Esophagus squamous epithelium (tissue), 5 donors: ENCODE data around the gene ANK2. TPM values are rescaled to one million over a fixed set of nuclear protein-coding genes. Genes with fewer than 3 reads are reported as not detected.

Experiments
- DNase-seq: peaks from one replicate; lab custom pipeline; 2025; lab: John Stamatoyannopoulos, UW
- H3K27ac ChIP-seq, 4 donors: fragments of 200-600 bp; sonication (generic); one replicate each; pipeline ENCODE4 v1.5.1; 2016 to 2019; ENCODE audit warnings: mild to moderate bottlenecking in 1 of 4
- H3K27me3 ChIP-seq, 4 donors: fragments of 200-600 bp; sonication (generic); 1 replicate in 3 of 4; 2 replicates in 1 of 4; pipeline versions ENCODE4 v1.5.1 to v1.6.0; 2017 to 2021; ENCODE audit warnings: antibody characterized with exemption in 1 of 4
- H3K36me3 ChIP-seq, 3 donors: fragments of 200-600 bp; sonication (generic); one replicate each; pipeline ENCODE4 v1.5.1; 2016 to 2019
- H3K4me1 ChIP-seq, 3 donors: fragments of 200-600 bp; sonication (generic); one replicate each; pipeline ENCODE4 v1.5.1; 2017 to 2019
- H3K4me3 ChIP-seq, 4 donors: fragments of 200-600 bp; sonication (generic); 1 replicate in 3 of 4; 2 replicates in 1 of 4; pipeline ENCODE4 v1.5.1; 2016 to 2019; ENCODE audit warnings: mild to moderate bottlenecking in 2 of 4, moderate library complexity in 1 of 4
- H3K9me3 ChIP-seq, 3 donors: fragments of 200-600 bp; sonication (generic); one replicate each; pipeline ENCODE4 v1.5.1; 2016 to 2019
- POLR2A ChIP-seq, 4 donors: fragments of 450-650 bp; IDR thresholded peaks; one replicate each; pipeline ENCODE4 v1.6.1; 2017; ENCODE audit warnings: antibody characterized with exemption in 4 of 4, mild to moderate bottlenecking in 4 of 4, moderate library complexity in 3 of 4
- WGBS, 2 donors: methylation state at CpG; one replicate each; pipeline ENCODE4 v1.1.5; 2018; 5-methylcytosine and 5-hydroxymethylcytosine counted together
- intact Hi-C: fragments of 100-400 bp; cut with DNase I; formaldehyde crosslinking; loops from one replicate; pipeline ENCODE4 v1.15.0; 2022
- total RNA-seq, 4 donors: library from RNA; depleted of rRNA; stranded (reverse); fragments of >200 nt; gene quantifications; one replicate each; pipeline ENCODE4 v1.1.0, GENCODE V29; 2016
- TF ChIP-seq, protein P1 (sequence below), 6 experiments: fragments of 450-650 bp in 4 of 6; fragments of 200-600 bp in 2 of 6; sonication (generic) in 2 of 6; IDR thresholded peaks; one replicate each; pipeline ENCODE4 v1.5.1; 2016 to 2019; ENCODE audit warnings: antibody characterized with exemption in 6 of 6, mild to moderate bottlenecking in 4 of 6, moderate library complexity in 4 of 6
- donor health status: DM: yes; HTN: yes; CAD: no.

The ANK2 gene
- total RNA-seq, 4 donors from 2014 or later = 1.4 to 20.8 (median 9.6) TPM

DNA sequence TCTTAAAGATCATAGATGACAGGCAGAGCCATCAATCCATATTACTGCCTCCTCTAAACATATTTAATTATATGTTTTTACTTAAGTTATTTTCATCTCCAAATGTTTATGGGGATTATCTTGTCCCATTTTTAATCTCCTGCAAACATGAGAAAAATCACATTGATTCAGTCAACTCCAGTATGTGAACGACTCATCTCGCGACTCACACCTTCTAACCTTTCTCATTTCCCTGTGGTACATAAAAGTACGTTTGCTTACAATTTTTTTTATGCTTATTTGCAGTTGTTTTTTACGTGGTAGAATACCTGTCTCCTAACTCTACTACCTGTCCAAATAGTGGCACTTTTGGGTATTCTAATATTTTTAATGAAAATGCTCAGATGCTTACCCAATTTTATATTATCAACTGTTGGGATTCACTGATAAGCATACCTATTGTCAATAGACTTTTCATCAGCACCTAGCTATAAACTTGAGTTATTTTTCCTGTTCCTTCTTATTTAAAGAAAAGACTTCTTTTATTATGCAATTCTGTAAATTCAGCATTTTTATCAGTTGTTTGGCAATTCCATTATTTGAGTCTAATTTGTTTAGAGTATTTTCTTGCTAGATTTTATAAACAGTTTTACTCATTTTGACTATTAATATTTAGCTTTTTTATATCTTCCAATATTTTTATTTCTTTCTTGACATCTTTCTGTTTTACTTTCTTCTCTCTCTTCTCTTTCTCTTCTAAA lies 276.6 kb downstream of the ANK2 start:
- H3K4me1 ChIP-seq = no peaks in the 10 kb centered on the region
- WGBS, 2 donors = 57 to 71% methylated on average over 5 of the region's 5 CpGs
- peaks cover 0 to 5% (median 0%) of the 10 kb centered on the region in 3 donors for H3K36me3 ChIP-seq
- no peak overlapping the region for H3K4me3 ChIP-seq
- no peaks in the 10 kb centered on the region for H3K27me3 ChIP-seq
- intact Hi-C loops = no loop called here
- TF ChIP-seq POLR2A (IDR thresholded peaks at IDR 0.05) = no peak
- TF ChIP-seq, protein P1, sequence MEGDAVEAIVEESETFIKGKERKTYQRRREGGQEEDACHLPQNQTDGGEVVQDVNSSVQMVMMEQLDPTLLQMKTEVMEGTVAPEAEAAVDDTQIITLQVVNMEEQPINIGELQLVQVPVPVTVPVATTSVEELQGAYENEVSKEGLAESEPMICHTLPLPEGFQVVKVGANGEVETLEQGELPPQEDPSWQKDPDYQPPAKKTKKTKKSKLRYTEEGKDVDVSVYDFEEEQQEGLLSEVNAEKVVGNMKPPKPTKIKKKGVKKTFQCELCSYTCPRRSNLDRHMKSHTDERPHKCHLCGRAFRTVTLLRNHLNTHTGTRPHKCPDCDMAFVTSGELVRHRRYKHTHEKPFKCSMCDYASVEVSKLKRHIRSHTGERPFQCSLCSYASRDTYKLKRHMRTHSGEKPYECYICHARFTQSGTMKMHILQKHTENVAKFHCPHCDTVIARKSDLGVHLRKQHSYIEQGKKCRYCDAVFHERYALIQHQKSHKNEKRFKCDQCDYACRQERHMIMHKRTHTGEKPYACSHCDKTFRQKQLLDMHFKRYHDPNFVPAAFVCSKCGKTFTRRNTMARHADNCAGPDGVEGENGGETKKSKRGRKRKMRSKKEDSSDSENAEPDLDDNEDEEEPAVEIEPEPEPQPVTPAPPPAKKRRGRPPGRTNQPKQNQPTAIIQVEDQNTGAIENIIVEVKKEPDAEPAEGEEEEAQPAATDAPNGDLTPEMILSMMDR (IDR thresholded peaks at IDR 0.05) = no peak
- DNase-seq = no peak
- no peak overlapping the region for H3K27ac ChIP-seq
- no peaks in the 10 kb centered on the region for H3K9me3 ChIP-seq

DNA sequence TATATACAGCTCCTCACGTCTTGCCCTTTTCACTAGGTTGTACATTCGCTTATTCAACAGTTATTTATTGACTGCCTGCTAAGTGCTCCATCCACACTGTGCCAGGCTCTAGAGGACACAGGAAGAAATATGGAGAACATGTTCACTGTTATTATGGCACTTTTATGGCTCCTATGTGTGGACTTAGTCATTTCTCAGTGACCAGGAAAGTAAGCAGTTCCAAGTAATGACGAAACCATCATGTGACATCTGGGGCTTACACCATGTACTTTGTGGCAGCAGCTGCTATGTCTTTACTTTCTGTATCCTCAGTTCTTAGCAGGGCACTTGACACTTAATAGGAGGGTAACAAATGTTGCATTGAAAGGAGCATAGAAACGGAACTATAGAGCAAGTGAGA lies 278.0 kb downstream of the ANK2 start:
- DNase-seq = no peak
- no peaks in the 10 kb centered on the region for H3K27me3 ChIP-seq
- H3K27ac ChIP-seq = no peak overlapping the region
- no peak for TF ChIP-seq POLR2A (IDR thresholded peaks at IDR 0.05)
- TF ChIP-seq, protein P1 (IDR thresholded peaks at IDR 0.05) = no peak
- no peak overlapping the region for H3K4me3 ChIP-seq
- intact Hi-C loops = no loop called here
- peaks cover 0 to 5% (median 0%) of the 10 kb centered on the region in 3 donors for H3K36me3 ChIP-seq
- H3K9me3 ChIP-seq = no peaks in the 10 kb centered on the region
- no peaks in the 10 kb centered on the region for H3K4me1 ChIP-seq
- WGBS, 2 donors = 90% methylated on average over 4 of the region's 4 CpGs

GRCh38 chr4:113328514-113328913 lies 279.1 kb downstream of the ANK2 start:
- no peak overlapping the region for H3K27ac ChIP-seq
- no peak overlapping the region for H3K4me3 ChIP-seq
- 88 to 93% methylated on average over 3 of the region's 3 CpGs for WGBS, 2 donors
- DNase-seq = no peak
- H3K36me3 ChIP-seq = peaks cover 0 to 5% (median 0%) of the 10 kb centered on the region in 3 donors
- H3K4me1 ChIP-seq = no peaks in the 10 kb centered on the region
- no peaks in the 10 kb centered on the region for H3K9me3 ChIP-seq
- TF ChIP-seq, protein P1 (IDR thresholded peaks at IDR 0.05) = peak in 2 of 6 experiments; percentile 11 to 43
- no peak for TF ChIP-seq POLR2A (IDR thresholded peaks at IDR 0.05)
- intact Hi-C loops = no loop called here
- no peaks in the 10 kb centered on the region for H3K27me3 ChIP-seq

DNA sequence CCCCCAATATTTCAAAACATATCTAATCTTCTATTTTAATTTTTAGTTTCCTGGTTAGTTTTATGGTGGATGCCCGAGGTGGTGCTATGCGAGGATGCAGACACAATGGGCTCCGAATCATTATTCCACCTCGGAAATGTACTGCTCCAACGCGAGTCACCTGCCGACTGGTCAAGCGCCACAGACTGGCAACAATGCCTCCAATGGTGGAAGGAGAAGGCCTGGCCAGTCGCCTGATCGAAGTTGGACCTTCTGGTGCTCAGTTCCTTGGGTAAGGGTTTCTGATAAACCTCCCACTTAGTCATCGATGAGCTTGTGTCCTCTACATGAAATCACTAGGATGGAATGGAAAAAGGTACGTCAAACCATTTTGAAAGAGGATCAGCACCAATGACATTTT lies 280.7 kb downstream of the ANK2 start:
- no peaks in the 10 kb centered on the region for H3K4me1 ChIP-seq
- DNase-seq = no peak
- H3K4me3 ChIP-seq = no peak overlapping the region
- TF ChIP-seq POLR2A (IDR thresholded peaks at IDR 0.05) = no peak
- TF ChIP-seq, protein P1 (IDR thresholded peaks at IDR 0.05) = no peak
- no peaks in the 10 kb centered on the region for H3K27me3 ChIP-seq
- no peaks in the 10 kb centered on the region for H3K9me3 ChIP-seq
- peaks cover 0 to 5% (median 0%) of the 10 kb centered on the region in 3 donors for H3K36me3 ChIP-seq
- intact Hi-C loops = no loop called here
- WGBS, 2 donors = 95 to 96% methylated on average over 12 of the region's 12 CpGs
- no peak overlapping the region for H3K27ac ChIP-seq

DNA sequence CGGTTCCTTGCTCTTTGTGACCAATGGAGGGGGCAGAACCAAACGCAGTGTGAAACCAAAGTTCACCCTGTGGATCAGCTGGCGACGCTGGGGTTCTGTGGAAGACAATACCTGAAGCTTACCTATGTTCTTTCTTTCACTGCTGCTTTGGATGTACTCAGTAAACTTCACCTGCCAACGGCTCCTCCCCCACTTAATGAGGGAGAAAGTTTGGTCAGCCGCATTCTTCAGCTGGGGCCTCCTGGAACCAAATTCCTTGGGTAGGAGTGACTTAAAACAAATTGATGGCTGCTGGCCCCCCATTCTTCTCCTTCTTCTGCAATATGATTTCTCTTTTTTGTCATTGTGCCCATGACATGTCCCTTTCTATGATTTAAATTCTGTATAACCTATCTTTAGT lies 282.4 kb downstream of the ANK2 start:
- no peak overlapping the region for H3K4me3 ChIP-seq
- H3K27ac ChIP-seq = no peak overlapping the region
- TF ChIP-seq POLR2A (IDR thresholded peaks at IDR 0.05) = no peak
- TF ChIP-seq, protein P1 (IDR thresholded peaks at IDR 0.05) = no peak
- H3K4me1 ChIP-seq = no peaks in the 10 kb centered on the region
- H3K27me3 ChIP-seq = no peaks in the 10 kb centered on the region
- H3K9me3 ChIP-seq = no peaks in the 10 kb centered on the region
- 68 to 79% methylated on average over 6 of the region's 6 CpGs for WGBS, 2 donors
- no peak for DNase-seq
- H3K36me3 ChIP-seq = peaks cover 0 to 5% (median 0%) of the 10 kb centered on the region in 3 donors
- intact Hi-C loops = no loop called here
